Neural cell (in vitro differentiated cells): ENCODE data around the gene NTMT1. TPM values are rescaled to one million over a fixed set of nuclear protein-coding genes. Genes with fewer than 3 reads are reported as not detected.

ENCODE experiments used
- H2AFZ ChIP-seq: fragments of 200-600, 300-800 bp; sonication (generic), shearing (Covaris generic); 2 replicates; pipeline ENCODE4 v1.6.0; 2014; ENCODE audit warnings: low read depth, mild to moderate bottlenecking, antibody characterized with exemption, low read length, moderate library complexity
- H3F3A ChIP-seq: fragments of 200-600 bp; shearing (Covaris generic); 2 replicates; pipeline ENCODE4 v1.6.1; 2016; ENCODE audit warnings: mild to moderate bottlenecking, moderate library complexity, mixed read lengths, antibody characterized with exemption, low read length; ENCODE audit not compliant: insufficient read depth, poor library complexity, severe bottlenecking
- H3K27ac ChIP-seq: fragments of 200-600, 300-800 bp; sonication (generic), shearing (Covaris generic); 2 replicates; pipeline ENCODE4 v1.5.1; 2014; ENCODE audit warnings: mild to moderate bottlenecking, low read length, moderate library complexity
- H3K27me3 ChIP-seq: fragments of 300-800, 200-600 bp; sonication (generic), shearing (Covaris generic); 2 replicates; pipeline ENCODE4 v1.6.0; 2014; ENCODE audit warnings: mild to moderate bottlenecking, low read depth, low read length, moderate library complexity; ENCODE audit not compliant: insufficient read depth
- H3K36me3 ChIP-seq: fragments of 300-800, 200-600 bp; sonication (generic), shearing (Covaris generic); 2 replicates; pipeline ENCODE4 v1.5.1; 2014; ENCODE audit warnings: mild to moderate bottlenecking, antibody characterized with exemption, low read length, moderate library complexity; ENCODE audit not compliant: insufficient read depth
- H3K4me2 ChIP-seq: fragments of 300-800, 200-600 bp; sonication (generic), shearing (Covaris generic); 2 replicates; pipeline ENCODE4 v1.6.0; 2014; ENCODE audit warnings: mild to moderate bottlenecking, low read length
- H3K4me3 ChIP-seq: fragments of 300-800, 200-600 bp; sonication (generic), shearing (Covaris generic); 2 replicates; pipeline ENCODE4 v1.5.1; 2014; ENCODE audit warnings: mild to moderate bottlenecking, low read length, moderate library complexity
- H3K79me2 ChIP-seq: fragments of 200-600 bp; shearing (Covaris generic); replicated peaks from 2 replicates; pipeline ENCODE4 v1.6.0; 2014; ENCODE audit warnings: mild to moderate bottlenecking, low read length, moderate library complexity; ENCODE audit not compliant: insufficient read depth
- H3K9ac ChIP-seq: fragments of 300-800, 200-600 bp; sonication (generic), shearing (Covaris generic); 2 replicates; pipeline ENCODE4 v1.6.1; 2016; ENCODE audit warnings: mild to moderate bottlenecking, low read length, mixed read lengths
- H3K9me2 ChIP-seq: fragments of 200-600 bp; shearing (Covaris generic); 2 replicates; pipeline ENCODE4 v1.6.1; 2016; ENCODE audit warnings: mild to moderate bottlenecking, low read length, mixed read lengths; ENCODE audit not compliant: insufficient read depth
- H3K9me3 ChIP-seq: fragments of 200-600, 300-800 bp; sonication (generic), shearing (Covaris generic); 2 replicates; pipeline ENCODE4 v1.6.1; 2016; ENCODE audit warnings: mild to moderate bottlenecking, mixed run types, low read length, moderate library complexity, mixed read lengths
- H4K20me1 ChIP-seq: fragments of 200-600 bp; shearing (Covaris generic); 2 replicates; pipeline ENCODE4 v1.6.1; 2016; ENCODE audit warnings: mild to moderate bottlenecking, mixed run types; ENCODE audit not compliant: insufficient read depth
- EP300 ChIP-seq: fragments of 450-650 bp; conservative IDR thresholded peaks from 2 replicates; pipeline ENCODE4 v1.6.1; 2014; ENCODE audit warnings: antibody characterized with exemption, mild to moderate bottlenecking, moderate library complexity; ENCODE audit not compliant: poor library complexity, severe bottlenecking
- EZH2 ChIP-seq: fragments of 200-600, 300-800 bp; shearing (Covaris generic), sonication (generic); IDR thresholded peaks from 2 replicates; pipeline ENCODE4 v1.6.1; 2014; ENCODE audit warnings: antibody characterized with exemption, low read length, borderline replicate concordance, mild to moderate bottlenecking; ENCODE audit not compliant: insufficient read depth, poor library complexity, severe bottlenecking
- MXI1 ChIP-seq: fragments of 450-650 bp; conservative IDR thresholded peaks from 2 replicates; pipeline ENCODE4 v1.6.1; 2014; ENCODE audit warnings: antibody characterized with exemption, mild to moderate bottlenecking; ENCODE audit not compliant: poor library complexity, severe bottlenecking
- POLR2AphosphoS5 ChIP-seq: IDR thresholded peaks from 2 replicates; pipeline ENCODE4 v1.6.1; 2012
- RAD21 ChIP-seq: fragments of 450-650 bp; conservative IDR thresholded peaks from 2 replicates; pipeline ENCODE4 v1.6.1; 2014; ENCODE audit warnings: antibody characterized with exemption, mild to moderate bottlenecking, moderate library complexity
- REST ChIP-seq: IDR thresholded peaks from 2 replicates; pipeline ENCODE4 v1.6.1; 2012; ENCODE audit warnings: borderline replicate concordance
- SMC3 ChIP-seq: fragments of 450-650 bp; conservative IDR thresholded peaks from 2 replicates; pipeline ENCODE4 v1.6.1; 2014; ENCODE audit warnings: antibody characterized with exemption, mild to moderate bottlenecking, moderate library complexity; ENCODE audit not compliant: poor library complexity
- TAF1 ChIP-seq: IDR thresholded peaks from 2 replicates; pipeline ENCODE4 v1.6.1; 2012; ENCODE audit warnings: low read depth
- polyA plus RNA-seq: library from polyadenylated mRNA; depleted of rRNA; stranded (reverse); fragments of >200 nt; gene quantifications from 2 replicates; pipeline ENCODE4 v1.2.3, GENCODE V29; 2014
- TF ChIP-seq, protein P1 (sequence below): fragments of 450-650 bp; IDR thresholded peaks from 2 replicates; pipeline ENCODE4 v1.5.1; 2014; ENCODE audit warnings: antibody characterized with exemption, mild to moderate bottlenecking, moderate library complexity; ENCODE audit not compliant: poor library complexity, severe bottlenecking

Gene NTMT1
- polyA plus RNA-seq, 1 donor from 2014 or later, result 35.9 TPM

DNA sequence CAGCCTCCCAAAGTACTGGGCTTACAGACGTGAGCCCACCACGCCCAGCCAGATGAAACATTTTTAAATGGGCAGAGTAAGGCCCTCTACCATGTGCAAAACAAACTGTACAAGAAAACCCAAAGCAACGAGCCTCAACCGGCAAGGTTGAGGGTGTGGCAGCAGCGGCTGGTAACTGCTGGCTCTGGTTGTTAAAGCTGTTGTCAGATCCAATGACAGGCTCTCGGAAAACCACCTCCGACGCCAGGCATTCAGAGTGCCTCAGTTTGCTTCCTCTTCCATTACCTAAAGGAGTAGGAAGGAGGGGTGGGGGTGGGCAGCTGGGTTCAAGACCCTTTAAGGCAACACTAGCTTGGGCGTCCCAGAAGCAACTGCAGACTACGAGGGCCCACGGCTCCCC lies 18.4 kb downstream of the NTMT1 start:
- H3K4me3 ChIP-seq, result no peak overlapping the region
- no peaks in the 10 kb centered on the region for H3K27me3 ChIP-seq
- H3F3A ChIP-seq, result no peaks in the 10 kb centered on the region
- no peak overlapping the region for H3K9ac ChIP-seq
- H3K9me3 ChIP-seq, result no peaks in the 10 kb centered on the region
- no peaks in the 10 kb centered on the region for H3K36me3 ChIP-seq
- no peaks in the 10 kb centered on the region for H3K9me2 ChIP-seq
- no peak overlapping the region for H3K27ac ChIP-seq
- peaks cover 8% of the 10 kb centered on the region for H4K20me1 ChIP-seq
- TF ChIP-seq REST (no peak), TAF1 (no peak)
- no peak overlapping the region for H3K4me2 ChIP-seq
- no peak overlapping the region for H2AFZ ChIP-seq
- H3K79me2 ChIP-seq, result peaks cover 15% of the 10 kb centered on the region

GRCh38 chr9:129644902-129645301 lies 18.9 kb downstream of the NTMT1 start:
- H3K4me3 ChIP-seq, result no peak overlapping the region
- H3K9me2 ChIP-seq, result no peaks in the 10 kb centered on the region
- TF ChIP-seq EZH2, result no peak
- TF ChIP-seq RAD21, result no peak
- TF ChIP-seq REST, result no peak
- TF ChIP-seq EP300, result no peak
- no peak for TF ChIP-seq SMC3
- no peak for TF ChIP-seq TAF1
- TF ChIP-seq, protein P1, sequence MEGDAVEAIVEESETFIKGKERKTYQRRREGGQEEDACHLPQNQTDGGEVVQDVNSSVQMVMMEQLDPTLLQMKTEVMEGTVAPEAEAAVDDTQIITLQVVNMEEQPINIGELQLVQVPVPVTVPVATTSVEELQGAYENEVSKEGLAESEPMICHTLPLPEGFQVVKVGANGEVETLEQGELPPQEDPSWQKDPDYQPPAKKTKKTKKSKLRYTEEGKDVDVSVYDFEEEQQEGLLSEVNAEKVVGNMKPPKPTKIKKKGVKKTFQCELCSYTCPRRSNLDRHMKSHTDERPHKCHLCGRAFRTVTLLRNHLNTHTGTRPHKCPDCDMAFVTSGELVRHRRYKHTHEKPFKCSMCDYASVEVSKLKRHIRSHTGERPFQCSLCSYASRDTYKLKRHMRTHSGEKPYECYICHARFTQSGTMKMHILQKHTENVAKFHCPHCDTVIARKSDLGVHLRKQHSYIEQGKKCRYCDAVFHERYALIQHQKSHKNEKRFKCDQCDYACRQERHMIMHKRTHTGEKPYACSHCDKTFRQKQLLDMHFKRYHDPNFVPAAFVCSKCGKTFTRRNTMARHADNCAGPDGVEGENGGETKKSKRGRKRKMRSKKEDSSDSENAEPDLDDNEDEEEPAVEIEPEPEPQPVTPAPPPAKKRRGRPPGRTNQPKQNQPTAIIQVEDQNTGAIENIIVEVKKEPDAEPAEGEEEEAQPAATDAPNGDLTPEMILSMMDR, result no peak
- TF ChIP-seq POLR2AphosphoS5, result no peak
- no peak for TF ChIP-seq MXI1
- no peak overlapping the region for H3K27ac ChIP-seq
- peaks cover 15% of the 10 kb centered on the region for H3K79me2 ChIP-seq
- no peak overlapping the region for H3K9ac ChIP-seq
- no peaks in the 10 kb centered on the region for H3K36me3 ChIP-seq
- no peaks in the 10 kb centered on the region for H3F3A ChIP-seq
- no peak overlapping the region for H2AFZ ChIP-seq
- H3K27me3 ChIP-seq, result no peaks in the 10 kb centered on the region
- no peaks in the 10 kb centered on the region for H3K9me3 ChIP-seq
- peaks cover 8% of the 10 kb centered on the region for H4K20me1 ChIP-seq
- no peak overlapping the region for H3K4me2 ChIP-seq
